Measurements from ENCODE around the gene NHS.

The NHS gene

DNA sequence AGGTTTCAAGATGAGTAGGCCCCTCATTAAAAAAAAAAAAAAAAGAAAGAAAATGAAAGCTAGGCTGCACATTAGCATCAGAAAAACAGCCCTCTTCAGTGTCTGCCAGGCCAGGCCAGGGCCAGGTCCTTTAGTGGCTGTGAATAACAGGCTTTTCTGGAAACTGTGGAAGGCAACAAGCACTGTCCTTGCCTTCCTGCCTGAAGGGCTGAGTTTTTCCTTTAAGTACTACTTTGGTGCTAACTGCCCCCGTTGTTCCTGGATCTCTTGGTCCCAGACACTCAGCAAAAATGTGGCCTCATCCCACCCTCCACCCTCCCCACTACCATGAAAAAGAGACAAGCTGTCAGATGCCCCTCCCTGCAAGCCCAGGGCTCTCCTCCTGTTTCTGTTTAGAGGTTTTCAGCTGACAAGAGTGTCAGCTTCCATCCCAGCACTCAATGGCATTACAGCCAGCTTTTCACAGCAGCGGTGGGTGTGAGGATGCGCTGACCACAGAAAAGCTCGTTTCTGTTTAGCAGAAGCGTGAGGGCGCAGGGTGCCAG is 174.2 kb downstream of the NHS start:
- peak in 2 of 3 donors; percentile 13 to 29 for DNase-seq
- WGBS (ENCODE audit: insufficient coverage) = 78% methylated on average over 6 of the region's 6 CpGs
- H3K4me1 ChIP-seq (ENCODE audit: control extremely low read depth in 1 of 4, control insufficient read depth in 4 of 4, insufficient read depth in 4 of 4, low read length in 3 of 4) = peaks cover 0 to 4% (median 0%) of the 10 kb centered on the region in 4 experiments
- peaks cover 0 to 20% (median 0%) of the 10 kb centered on the region in 5 experiments for H3K27me3 ChIP-seq (replicated peaks in 2 of 5; ENCODE audit: control insufficient read depth in 4 of 5, insufficient read depth in 5 of 5, low read length in 4 of 5)
- H3K9me3 ChIP-seq (ENCODE audit: control extremely low read depth in 1 of 5, control insufficient read depth in 4 of 5, insufficient read depth in 2 of 5, low read depth in 1 of 5, low read length in 4 of 5) = no peaks in the 10 kb centered on the region
- H3K4me3 ChIP-seq (ENCODE audit: control insufficient read depth in 1 of 7, extremely low read depth in 1 of 7, insufficient read depth in 4 of 7, low read depth in 2 of 7, low read length in 6 of 7) = no peak overlapping the region
- no peaks in the 10 kb centered on the region for H3K36me3 ChIP-seq (ENCODE audit: control insufficient read depth in 4 of 4, insufficient read depth in 4 of 4, low read length in 3 of 4)
- ChIA-PET CTCF (no interaction called here), POLR2A (no interaction called here)
- H3K27ac ChIP-seq (ENCODE audit: insufficient read depth in 1 of 2, low read depth in 1 of 2, low read length in 2 of 2, poor library complexity in 1 of 2, severe bottlenecking in 2 of 2) = no peak overlapping the region

DNA sequence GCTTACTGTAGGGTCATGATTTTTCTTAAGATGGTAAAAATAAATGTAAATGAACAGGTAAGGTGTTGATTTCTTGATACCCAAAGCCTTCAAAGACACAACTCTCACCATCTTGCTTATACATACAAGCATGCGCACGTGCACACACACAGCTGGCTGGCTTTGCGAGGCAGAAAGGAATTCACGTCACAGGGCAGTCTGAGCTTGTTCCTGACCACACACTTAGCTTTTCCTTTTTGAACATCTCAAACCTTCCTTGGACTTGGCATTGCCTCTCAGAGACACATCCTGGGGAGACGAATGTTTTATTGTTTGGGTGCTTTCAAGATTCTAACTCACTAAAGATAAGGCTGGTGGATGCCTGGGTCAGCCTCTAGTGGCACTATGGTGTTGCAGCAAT is 175.0 kb downstream of the NHS start:
- Histone ChIP-seq H3K27me3 (replicated peaks in 2 of 5; ENCODE audit: control insufficient read depth in 4 of 5, insufficient read depth in 5 of 5, low read length in 4 of 5) (peaks cover 0 to 15% (median 0%) of the 10 kb centered on the region in 5 experiments), H3K36me3 (ENCODE audit: control insufficient read depth in 4 of 4, insufficient read depth in 4 of 4, low read length in 3 of 4) (no peaks in the 10 kb centered on the region), H3K9me3 (ENCODE audit: control extremely low read depth in 1 of 5, control insufficient read depth in 4 of 5, insufficient read depth in 2 of 5, low read depth in 1 of 5, low read length in 4 of 5) (no peaks in the 10 kb centered on the region), H3K4me1 (ENCODE audit: control extremely low read depth in 1 of 4, control insufficient read depth in 4 of 4, insufficient read depth in 4 of 4, low read length in 3 of 4) (peaks cover 0 to 4% (median 0%) of the 10 kb centered on the region in 4 experiments), H3K27ac (ENCODE audit: insufficient read depth in 1 of 2, low read depth in 1 of 2, low read length in 2 of 2, poor library complexity in 1 of 2, severe bottlenecking in 2 of 2) (no peak overlapping the region), H3K4me3 (ENCODE audit: control insufficient read depth in 1 of 7, extremely low read depth in 1 of 7, insufficient read depth in 4 of 7, low read depth in 2 of 7, low read length in 6 of 7) (no peak overlapping the region)
- DNase-seq = no peak
- ChIA-PET CTCF (no interaction called here), POLR2A (no interaction called here)
- 89% methylated on average over 3 of the region's 5 CpGs for WGBS (ENCODE audit: insufficient coverage)

DNA sequence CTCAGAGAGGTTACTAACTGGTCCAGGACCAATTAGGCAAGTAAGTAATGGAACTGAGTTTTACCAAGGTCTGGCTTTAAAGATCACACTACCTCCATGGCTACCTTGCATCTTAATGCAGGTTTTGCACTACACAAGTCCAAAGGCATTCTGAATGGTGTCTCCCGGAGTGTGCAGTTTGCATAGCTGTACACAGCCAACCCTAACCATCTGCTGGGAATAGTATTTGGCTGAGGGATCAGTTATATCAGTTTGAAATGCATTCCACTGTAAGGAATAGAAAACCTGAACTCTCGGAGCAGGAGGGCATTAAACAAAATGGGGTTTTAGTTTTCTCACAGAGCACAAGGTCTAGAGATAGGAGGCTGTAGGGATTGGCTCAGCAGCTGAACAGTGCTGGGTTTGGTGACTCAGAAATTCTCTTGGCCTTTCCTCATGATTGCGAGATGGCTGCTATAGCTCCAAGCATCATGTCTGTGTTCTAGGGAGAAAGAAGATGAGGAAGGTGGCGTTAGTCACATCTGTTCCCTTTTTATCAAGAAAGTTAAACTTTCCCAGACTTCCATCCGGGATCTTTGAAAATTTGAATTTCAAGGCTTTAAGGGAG is 177.1 kb downstream of the NHS start:
- H3K4me1 ChIP-seq (ENCODE audit: control extremely low read depth in 1 of 4, control insufficient read depth in 4 of 4, insufficient read depth in 4 of 4, low read length in 3 of 4) = peaks cover 0 to 4% (median 0%) of the 10 kb centered on the region in 4 experiments
- WGBS (ENCODE audit: insufficient coverage) = 85% methylated on average over 4 of the region's 5 CpGs

DNA sequence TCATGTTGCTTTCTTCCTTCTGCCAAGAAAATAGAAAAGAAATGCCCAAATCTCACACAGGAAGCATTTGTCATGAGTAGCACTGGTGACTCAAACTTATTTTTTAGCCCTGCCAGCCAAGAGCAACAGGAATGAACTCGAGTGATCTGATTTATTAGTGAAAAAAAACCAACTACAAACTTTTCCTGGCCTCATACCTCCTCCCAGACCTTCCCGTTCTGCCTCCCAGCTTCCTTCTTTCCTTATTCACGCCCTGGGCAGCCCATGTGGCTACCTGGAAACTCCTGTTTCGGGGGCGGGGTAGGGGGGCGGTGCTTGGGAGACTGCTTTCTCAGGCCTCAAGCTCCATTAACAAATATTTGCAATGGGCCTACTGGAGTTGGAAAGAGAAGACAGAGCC is 178.5 kb downstream of the NHS start:
- Histone ChIP-seq H3K4me3 (ENCODE audit: control insufficient read depth in 1 of 7, extremely low read depth in 1 of 7, insufficient read depth in 4 of 7, low read depth in 2 of 7, low read length in 6 of 7) (no peak overlapping the region), H3K27me3 (replicated peaks in 2 of 5; ENCODE audit: control insufficient read depth in 4 of 5, insufficient read depth in 5 of 5, low read length in 4 of 5) (peaks cover 0 to 20% (median 0%) of the 10 kb centered on the region in 5 experiments), H3K9me3 (ENCODE audit: control extremely low read depth in 1 of 5, control insufficient read depth in 4 of 5, insufficient read depth in 2 of 5, low read depth in 1 of 5, low read length in 4 of 5) (no peaks in the 10 kb centered on the region), H3K27ac (ENCODE audit: insufficient read depth in 1 of 2, low read depth in 1 of 2, low read length in 2 of 2, poor library complexity in 1 of 2, severe bottlenecking in 2 of 2) (no peak overlapping the region), H3K4me1 (ENCODE audit: control extremely low read depth in 1 of 4, control insufficient read depth in 4 of 4, insufficient read depth in 4 of 4, low read length in 3 of 4) (no peaks in the 10 kb centered on the region), H3K36me3 (ENCODE audit: control insufficient read depth in 4 of 4, insufficient read depth in 4 of 4, low read length in 3 of 4) (no peaks in the 10 kb centered on the region)
- 60% methylated on average over 4 of the region's 6 CpGs for WGBS (ENCODE audit: insufficient coverage)
- POLR2A ChIA-PET = no interaction called here
- CTCF ChIA-PET = no interaction called here
- DNase-seq = no peak

More for the DNA sequence above, 177.1 kb downstream of the NHS start:
- H3K36me3 ChIP-seq (ENCODE audit: control insufficient read depth in 4 of 4, insufficient read depth in 4 of 4, low read length in 3 of 4) = no peaks in the 10 kb centered on the region
- no peak for DNase-seq
- H3K4me3 ChIP-seq (ENCODE audit: control insufficient read depth in 1 of 7, extremely low read depth in 1 of 7, insufficient read depth in 4 of 7, low read depth in 2 of 7, low read length in 6 of 7) = no peak overlapping the region
- ChIA-PET CTCF (no interaction called here), POLR2A (no interaction called here)
- no peaks in the 10 kb centered on the region for H3K9me3 ChIP-seq (ENCODE audit: control extremely low read depth in 1 of 5, control insufficient read depth in 4 of 5, insufficient read depth in 2 of 5, low read depth in 1 of 5, low read length in 4 of 5)
- H3K27me3 ChIP-seq (replicated peaks in 2 of 5; ENCODE audit: control insufficient read depth in 4 of 5, insufficient read depth in 5 of 5, low read length in 4 of 5) = peaks cover 0 to 20% (median 0%) of the 10 kb centered on the region in 5 experiments
- H3K27ac ChIP-seq (ENCODE audit: insufficient read depth in 1 of 2, low read depth in 1 of 2, low read length in 2 of 2, poor library complexity in 1 of 2, severe bottlenecking in 2 of 2) = no peak overlapping the region

- H3K9me3 ChIP-seq (ENCODE audit: control extremely low read depth in 1 of 5, control insufficient read depth in 4 of 5, insufficient read depth in 2 of 5, low read depth in 1 of 5, low read length in 4 of 5) = no peaks in the 10 kb centered on the region
- no peak overlapping the region for H3K27ac ChIP-seq (ENCODE audit: insufficient read depth in 1 of 2, low read depth in 1 of 2, low read length in 2 of 2, poor library complexity in 1 of 2, severe bottlenecking in 2 of 2)
- CTCF ChIA-PET = no interaction called here
- POLR2A ChIA-PET = no interaction called here
- no peaks in the 10 kb centered on the region for H3K4me1 ChIP-seq (ENCODE audit: control extremely low read depth in 1 of 4, control insufficient read depth in 4 of 4, insufficient read depth in 4 of 4, low read length in 3 of 4)
- H3K4me3 ChIP-seq (ENCODE audit: control insufficient read depth in 1 of 7, extremely low read depth in 1 of 7, insufficient read depth in 4 of 7, low read depth in 2 of 7, low read length in 6 of 7) = no peak overlapping the region
- no peak for DNase-seq
- peaks cover 0 to 19% (median 0%) of the 10 kb centered on the region in 5 experiments for H3K27me3 ChIP-seq (replicated peaks in 2 of 5; ENCODE audit: control insufficient read depth in 4 of 5, insufficient read depth in 5 of 5, low read length in 4 of 5)
- 89% methylated on average over 2 of the region's 6 CpGs for WGBS (ENCODE audit: insufficient coverage)
- H3K36me3 ChIP-seq (ENCODE audit: control insufficient read depth in 4 of 4, insufficient read depth in 4 of 4, low read length in 3 of 4) = no peaks in the 10 kb centered on the region
Measured at GRCh38 chrX:17553961-17554482, 179.0 kb downstream of the NHS start.

GRCh38 chrX:17554914-17555313 is 179.9 kb downstream of the NHS start:
- Histone ChIP-seq H3K36me3 (ENCODE audit: control insufficient read depth in 4 of 4, insufficient read depth in 4 of 4, low read length in 3 of 4) (no peaks in the 10 kb centered on the region), H3K9me3 (ENCODE audit: control extremely low read depth in 1 of 5, control insufficient read depth in 4 of 5, insufficient read depth in 2 of 5, low read depth in 1 of 5, low read length in 4 of 5) (no peaks in the 10 kb centered on the region), H3K4me3 (ENCODE audit: control insufficient read depth in 1 of 7, extremely low read depth in 1 of 7, insufficient read depth in 4 of 7, low read depth in 2 of 7, low read length in 6 of 7) (no peak overlapping the region), H3K27me3 (replicated peaks in 2 of 5; ENCODE audit: control insufficient read depth in 4 of 5, insufficient read depth in 5 of 5, low read length in 4 of 5) (peaks cover 0 to 17% (median 0%) of the 10 kb centered on the region in 5 experiments), H3K27ac (ENCODE audit: insufficient read depth in 1 of 2, low read depth in 1 of 2, low read length in 2 of 2, poor library complexity in 1 of 2, severe bottlenecking in 2 of 2) (no peak overlapping the region), H3K4me1 (ENCODE audit: control extremely low read depth in 1 of 4, control insufficient read depth in 4 of 4, insufficient read depth in 4 of 4, low read length in 3 of 4) (no peaks in the 10 kb centered on the region)
- no peak for DNase-seq
- POLR2A ChIA-PET = no interaction called here
- WGBS (ENCODE audit: insufficient coverage) = 67% methylated on average over 3 of the region's 5 CpGs
- CTCF ChIA-PET = no interaction called here

DNA sequence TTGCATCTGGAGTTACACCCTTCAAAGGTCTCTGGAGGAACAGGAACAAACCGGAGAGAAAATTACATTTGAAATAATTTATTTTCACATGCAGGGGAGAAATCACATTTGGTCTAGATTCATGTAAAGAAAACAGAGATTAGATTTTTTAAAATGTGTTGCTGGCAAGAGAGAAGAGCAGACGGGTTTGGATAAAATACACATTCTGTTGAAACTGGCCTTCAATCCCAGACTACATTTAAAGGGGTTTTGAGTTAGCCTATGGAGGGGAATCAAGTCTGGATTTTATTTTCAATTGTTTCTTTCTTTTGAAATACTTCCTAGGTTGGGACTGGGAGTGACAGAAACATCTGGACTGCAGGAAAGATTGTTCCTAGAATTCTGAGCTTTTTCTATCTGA is 180.8 kb downstream of the NHS start:
- WGBS (ENCODE audit: insufficient coverage) = 100% methylated on average over 1 of the region's 2 CpGs
- no peak for DNase-seq
- no peaks in the 10 kb centered on the region for H3K36me3 ChIP-seq (ENCODE audit: control insufficient read depth in 4 of 4, insufficient read depth in 4 of 4, low read length in 3 of 4)
- no peak overlapping the region for H3K27ac ChIP-seq (ENCODE audit: insufficient read depth in 1 of 2, low read depth in 1 of 2, low read length in 2 of 2, poor library complexity in 1 of 2, severe bottlenecking in 2 of 2)
- ChIA-PET CTCF (no interaction called here), POLR2A (no interaction called here)
- H3K9me3 ChIP-seq (ENCODE audit: control extremely low read depth in 1 of 5, control insufficient read depth in 4 of 5, insufficient read depth in 2 of 5, low read depth in 1 of 5, low read length in 4 of 5) = no peaks in the 10 kb centered on the region
- H3K27me3 ChIP-seq (replicated peaks in 2 of 5; ENCODE audit: control insufficient read depth in 4 of 5, insufficient read depth in 5 of 5, low read length in 4 of 5) = peaks cover 0 to 17% (median 0%) of the 10 kb centered on the region in 5 experiments
- H3K4me1 ChIP-seq (ENCODE audit: control extremely low read depth in 1 of 4, control insufficient read depth in 4 of 4, insufficient read depth in 4 of 4, low read length in 3 of 4) = no peaks in the 10 kb centered on the region
- H3K4me3 ChIP-seq (ENCODE audit: control insufficient read depth in 1 of 7, extremely low read depth in 1 of 7, insufficient read depth in 4 of 7, low read depth in 2 of 7, low read length in 6 of 7) = no peak overlapping the region
